Left kidney (tissue), 2 donors: Measurements from ENCODE around the gene CRACR2A. TPM values are rescaled to one million over a fixed set of nuclear protein-coding genes. Genes with fewer than 3 reads are reported as not detected.
A peak's percentile ranks its signal among the peaks of the same experiment; 100 is the strongest.

Experiments used
- DNase-seq: peaks from one replicate; pipeline ENCODE4 v3.0.0-alpha.2; 2013
- polyA plus RNA-seq: library from polyadenylated mRNA; unstranded; fragments of 120-200 nt; gene quantifications from one replicate; pipeline ENCODE4 v1.2.1, GENCODE V29; 2013; ENCODE audit not compliant: insufficient read length

The CRACR2A gene
- polyA plus RNA-seq, 1 donor = 2.0 TPM

DNA sequence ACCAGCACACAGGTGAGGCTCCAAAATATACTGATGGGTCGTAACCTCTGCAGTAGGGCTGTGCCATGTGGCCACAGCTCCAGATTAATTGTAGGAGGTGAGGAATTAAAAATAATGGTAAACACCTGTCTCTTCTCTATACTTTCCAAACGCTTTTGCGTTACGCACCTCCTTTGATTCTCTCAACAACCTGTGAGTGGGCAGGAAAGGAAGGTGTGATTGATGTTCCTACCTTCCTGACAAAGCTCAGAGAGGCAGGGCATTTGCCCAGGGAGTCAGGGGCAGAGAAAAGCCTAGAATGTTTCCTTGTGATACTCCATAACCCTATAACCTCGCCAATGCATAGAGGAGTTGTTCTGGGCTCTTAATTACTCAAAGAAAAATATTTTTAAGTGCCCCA, 137.0 kb downstream of the CRACR2A start:
- no peak for DNase-seq

DNA sequence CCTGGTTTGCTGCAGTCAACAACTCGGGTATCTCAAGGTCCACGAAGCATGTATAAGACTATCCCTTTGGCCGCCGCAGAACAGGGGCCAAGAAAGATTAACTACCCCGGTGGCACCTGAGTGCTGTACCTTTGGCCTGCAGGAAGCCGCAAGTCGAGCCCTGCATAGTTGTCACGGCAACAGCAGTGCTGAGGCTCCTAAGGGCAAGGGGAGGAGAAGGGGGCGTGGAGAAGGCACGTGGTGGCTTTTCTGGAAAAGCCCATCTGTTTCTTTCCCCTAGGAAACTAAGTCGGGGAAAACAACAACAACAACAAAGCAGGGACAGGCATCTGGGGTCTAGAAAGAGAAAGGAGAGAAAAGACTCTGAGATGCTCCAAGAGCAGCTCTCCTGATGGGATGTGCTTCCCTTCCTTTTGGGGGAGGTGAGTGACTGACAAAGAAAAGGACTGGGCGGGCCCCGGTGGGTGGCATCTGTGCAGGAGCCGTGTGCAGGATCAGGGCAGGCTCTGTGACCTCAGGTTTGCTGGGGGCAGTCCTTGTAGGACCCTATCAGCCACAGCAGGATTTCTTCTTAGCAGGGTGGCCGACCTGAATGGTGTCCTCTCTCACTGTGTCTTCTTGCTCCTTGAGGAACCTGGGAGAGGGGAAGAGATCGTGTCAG, 138.0 kb downstream of the CRACR2A start:
- peak; percentile 35 for DNase-seq

DNA sequence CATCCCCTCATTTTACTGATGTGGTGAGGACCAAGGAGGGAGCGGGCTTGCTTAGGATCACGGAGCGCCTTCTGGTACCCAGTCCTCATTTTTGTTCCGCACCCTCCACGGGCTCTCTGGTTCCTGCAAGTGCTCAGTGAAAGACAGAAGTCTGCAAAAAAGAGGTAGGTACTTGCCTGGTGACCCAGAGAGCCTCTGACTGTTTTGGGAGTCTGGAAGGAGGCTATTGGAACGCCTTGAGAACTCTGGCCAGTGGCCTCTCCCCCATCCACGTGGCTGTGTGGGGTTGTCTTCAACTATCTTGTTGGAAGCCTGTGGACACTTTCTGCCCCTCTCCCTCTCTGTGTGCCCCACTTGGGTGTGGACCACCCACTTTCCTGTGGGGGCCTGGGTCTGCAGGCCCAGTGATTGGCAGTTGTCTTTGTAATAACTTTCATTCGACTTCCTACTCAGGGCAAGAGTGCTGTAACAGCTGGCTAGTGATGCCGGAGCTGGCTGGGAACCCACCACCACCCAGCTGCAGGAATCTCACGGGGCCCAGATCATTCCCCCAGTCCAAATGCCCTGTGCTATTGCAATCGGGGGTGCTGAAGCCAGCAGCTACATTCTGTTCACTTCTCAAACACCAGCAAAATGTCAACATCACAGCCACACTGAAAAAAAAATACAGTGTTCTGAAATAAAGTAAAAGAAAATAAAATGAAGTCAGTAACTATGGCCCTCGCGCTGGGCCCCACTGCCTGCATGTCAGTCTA, 139.1 kb downstream of the CRACR2A start:
- no peak for DNase-seq

DNA sequence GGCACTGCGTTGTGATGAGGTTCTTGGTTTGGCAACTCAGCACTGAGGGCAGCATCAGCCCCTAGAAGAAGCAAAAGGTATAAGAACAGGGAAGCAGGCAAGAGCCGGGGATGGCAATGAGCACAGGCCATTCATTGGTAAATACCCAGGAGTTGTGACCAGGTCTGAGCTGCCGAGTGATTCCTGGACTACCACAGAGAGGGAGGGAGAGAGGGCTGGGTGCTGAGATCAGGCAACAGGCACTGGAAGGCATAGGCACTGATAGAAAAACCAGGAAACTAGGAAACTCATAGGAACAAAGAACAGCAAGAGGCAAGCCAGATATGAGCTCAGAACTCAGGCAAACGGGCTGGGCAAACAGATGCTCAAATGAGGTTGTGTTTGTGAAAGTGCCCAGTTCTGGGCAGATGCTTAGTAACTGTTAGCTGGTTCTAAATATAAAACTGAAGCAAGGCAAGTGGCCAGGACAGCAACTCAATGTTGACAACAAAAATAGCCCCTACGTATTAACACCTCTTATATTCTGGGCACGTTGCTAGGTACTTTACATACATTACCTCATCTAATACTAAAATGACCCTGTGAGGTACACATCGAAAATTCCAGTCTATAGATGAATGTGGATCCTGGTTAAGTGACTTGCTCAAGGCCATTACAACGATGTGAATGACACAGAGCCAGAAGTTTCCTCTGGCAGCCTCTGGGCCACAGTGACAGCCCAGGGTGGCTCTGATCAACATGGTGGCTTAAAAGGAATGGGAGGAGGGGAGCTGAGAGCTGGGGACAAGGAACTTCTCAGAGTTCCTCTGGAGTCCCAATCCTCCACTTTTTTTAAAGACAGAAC, 140.8 kb downstream of the CRACR2A start:
- DNase-seq = no peak

DNA sequence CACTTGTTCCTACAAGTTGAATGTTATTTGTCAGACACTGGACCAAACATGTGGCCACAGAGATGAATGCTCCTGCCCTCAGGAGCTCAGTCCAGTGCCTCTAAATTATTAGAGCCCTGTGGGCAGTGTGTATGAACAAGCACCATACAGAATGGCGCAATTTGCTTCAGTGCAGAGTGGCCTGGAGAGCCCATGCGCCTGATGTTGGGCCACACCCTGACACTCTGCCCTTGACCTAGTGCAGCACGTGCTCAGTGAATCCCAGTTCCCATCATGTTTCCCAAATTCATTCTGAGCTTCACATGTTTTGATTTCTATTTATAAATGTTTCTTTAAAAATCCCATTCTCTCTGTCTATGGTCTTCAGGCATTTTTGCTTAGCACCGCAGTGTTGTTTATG, 145.1 kb downstream of the CRACR2A start:
- DNase-seq = no peak

DNA sequence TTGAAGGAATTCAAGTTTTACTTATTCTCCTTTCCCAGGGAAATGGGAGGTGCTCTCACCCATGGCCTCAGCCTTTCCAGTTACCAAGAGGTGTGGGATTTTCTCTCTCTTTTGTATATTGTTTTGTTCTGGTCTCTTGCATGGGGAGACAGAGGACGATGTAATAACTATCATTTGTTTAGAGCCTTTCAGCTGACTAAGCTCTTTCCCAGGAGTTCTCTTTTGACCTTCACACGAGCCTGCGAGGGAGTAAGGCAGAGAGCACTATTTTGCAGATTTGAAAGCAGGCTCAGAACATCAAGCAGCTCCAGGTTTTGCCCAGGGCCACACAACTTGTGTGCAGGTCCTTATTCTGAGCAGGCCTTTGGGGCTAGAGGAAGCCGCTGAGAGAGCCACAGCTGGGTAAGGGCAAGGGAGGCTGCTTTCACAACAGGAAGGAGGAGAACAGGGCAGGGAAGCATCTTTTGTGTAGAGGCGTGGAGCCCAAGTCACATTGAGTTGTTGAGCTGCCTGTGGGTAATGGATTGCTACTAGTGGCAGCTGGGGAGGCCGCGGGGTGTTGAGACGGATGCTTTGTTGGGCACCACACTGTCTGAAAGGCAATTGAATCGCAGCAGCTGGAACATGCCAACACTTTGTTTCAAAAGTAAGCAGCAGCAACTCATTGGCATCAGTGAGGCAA, 145.7 kb downstream of the CRACR2A start:
- no peak for DNase-seq

DNA sequence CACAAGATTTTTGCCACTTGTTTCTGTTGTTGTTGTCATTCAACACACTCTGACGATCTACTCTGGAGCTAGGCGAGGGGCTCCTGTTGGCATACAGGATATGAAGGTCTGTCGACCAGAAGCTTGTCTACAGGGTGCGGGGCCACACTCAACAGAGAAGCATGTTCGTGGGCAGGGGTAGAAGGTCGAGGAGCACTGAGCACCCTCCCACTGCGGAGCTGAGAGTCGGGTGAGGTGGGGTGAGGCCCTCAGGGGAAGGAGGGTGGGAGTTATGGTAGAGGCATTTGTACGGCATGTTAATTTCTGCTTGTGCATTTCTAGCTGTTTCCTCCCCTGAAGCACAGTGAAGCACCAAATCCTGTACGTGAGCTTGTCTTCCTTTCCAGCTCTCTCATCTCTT, 146.8 kb downstream of the CRACR2A start:
- no peak for DNase-seq

DNA sequence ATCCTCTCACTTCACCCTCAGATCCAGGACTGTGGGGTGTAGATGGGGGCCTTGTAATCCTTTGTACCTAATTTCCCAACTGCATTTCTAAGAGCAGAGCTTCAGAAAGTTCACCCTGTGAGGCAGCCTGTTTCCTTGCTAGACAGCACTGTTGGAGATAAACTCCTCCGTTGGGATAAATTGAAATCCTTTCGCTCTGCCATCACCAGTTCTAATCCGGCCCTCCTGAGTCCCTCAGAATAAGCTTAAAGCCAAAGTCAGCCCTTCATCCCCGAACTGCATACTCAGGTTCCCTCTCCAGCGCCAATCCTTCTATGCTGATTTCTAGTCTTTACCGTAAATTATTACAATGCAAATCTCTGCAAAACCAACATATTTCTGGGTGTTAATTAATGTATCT, 147.2 kb downstream of the CRACR2A start:
- no peak for DNase-seq

DNA sequence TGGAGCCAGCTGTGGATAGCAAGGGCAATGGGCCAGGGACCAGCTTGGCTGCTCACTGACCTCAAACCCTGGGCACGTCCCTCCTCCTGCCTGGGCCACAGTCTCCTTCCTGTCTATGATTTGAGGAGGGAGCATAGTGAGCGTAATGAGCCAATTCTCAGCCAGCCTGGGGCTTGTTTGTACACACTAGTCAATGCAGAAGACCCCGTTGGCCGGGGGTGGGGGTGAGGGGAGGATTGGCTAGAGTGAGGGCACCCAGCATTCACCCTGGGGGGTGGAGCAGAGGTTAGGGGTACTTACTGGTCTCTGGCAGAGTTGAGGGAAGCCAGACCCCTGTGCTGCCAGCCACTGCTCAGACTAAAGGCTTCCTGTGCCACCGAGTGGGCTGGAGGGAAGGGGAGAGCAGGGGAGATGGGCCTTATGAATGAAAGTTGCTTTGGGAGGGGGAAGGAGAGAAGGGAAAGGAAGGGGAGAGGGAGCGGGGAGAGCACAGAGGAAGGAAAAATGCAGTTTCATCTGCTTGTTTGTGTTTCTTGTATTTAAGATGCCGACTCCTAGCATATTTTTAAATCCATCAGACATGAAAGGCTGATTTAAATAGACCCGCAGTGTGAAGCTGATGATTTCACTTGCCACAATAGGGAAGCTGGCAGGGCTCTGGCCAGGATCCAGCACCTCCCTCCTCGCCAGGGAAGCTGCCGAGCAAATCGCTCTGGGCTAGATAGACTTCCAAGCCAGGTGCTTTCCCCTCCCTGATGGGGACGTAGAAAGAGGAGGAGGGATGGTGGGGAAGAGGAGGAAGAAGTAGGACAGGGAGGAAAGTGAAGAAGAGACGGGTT, 147.9 kb downstream of the CRACR2A start:
- no peak for DNase-seq

DNA sequence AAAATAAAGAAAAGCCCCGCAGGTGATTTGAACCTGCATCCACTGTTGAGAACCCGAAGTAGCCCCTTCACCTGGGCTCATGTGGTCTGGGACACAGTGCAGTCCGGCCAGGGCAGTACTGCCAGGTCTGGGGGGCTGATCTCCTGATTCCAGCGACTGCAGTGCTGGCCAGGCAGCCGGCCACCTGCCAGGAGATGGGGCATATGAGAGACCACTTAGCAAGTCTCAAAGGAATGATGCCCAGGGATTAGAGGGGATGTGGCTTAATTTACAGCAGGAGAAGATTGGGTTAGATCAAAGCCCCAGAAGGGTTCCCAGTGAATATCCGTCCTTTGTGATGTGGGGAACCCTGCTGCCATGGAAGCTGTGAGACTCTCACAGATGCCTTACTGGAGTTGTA, 148.6 kb downstream of the CRACR2A start:
- no peak for DNase-seq

DNA sequence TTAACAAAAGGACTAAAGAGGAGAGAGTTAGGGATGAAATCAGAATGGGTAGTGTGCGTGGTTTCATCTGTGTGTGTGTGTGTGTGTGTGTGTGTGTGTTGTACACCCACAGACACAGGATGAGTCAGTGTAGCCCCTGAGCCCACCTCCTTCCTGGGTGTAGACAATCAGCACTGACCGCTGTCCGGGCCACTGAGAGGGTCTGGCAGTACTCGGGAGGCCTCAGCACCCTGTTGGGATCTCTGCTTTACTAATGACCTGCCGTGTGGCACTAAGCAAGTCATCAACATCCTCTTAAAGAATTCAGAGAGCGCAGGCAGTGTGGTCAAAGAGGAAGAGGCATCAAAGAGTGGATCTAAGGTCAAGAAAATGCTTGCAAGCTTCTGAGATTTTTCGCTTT, 149.3 kb downstream of the CRACR2A start:
- no peak for DNase-seq

DNA sequence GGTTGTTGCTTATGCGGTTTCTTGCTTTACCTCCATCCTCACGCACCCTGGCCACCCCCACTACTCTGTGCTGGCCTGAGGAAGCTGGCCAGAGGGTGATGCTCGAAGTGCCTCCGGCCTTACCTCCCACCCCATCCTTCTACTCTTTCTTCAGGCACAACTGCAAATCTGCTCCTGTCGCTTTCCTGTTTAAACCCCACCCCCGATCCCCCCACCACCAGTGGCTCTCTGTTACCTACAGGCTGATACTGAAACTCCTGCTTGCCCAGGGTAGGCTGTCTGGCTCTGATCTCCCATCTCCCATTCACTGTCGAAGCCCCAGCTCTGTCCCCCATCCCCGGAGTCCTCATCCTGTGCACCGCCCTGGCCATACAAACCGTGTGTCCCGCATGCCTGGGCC, 150.4 kb downstream of the CRACR2A start:
- no peak for DNase-seq

DNA sequence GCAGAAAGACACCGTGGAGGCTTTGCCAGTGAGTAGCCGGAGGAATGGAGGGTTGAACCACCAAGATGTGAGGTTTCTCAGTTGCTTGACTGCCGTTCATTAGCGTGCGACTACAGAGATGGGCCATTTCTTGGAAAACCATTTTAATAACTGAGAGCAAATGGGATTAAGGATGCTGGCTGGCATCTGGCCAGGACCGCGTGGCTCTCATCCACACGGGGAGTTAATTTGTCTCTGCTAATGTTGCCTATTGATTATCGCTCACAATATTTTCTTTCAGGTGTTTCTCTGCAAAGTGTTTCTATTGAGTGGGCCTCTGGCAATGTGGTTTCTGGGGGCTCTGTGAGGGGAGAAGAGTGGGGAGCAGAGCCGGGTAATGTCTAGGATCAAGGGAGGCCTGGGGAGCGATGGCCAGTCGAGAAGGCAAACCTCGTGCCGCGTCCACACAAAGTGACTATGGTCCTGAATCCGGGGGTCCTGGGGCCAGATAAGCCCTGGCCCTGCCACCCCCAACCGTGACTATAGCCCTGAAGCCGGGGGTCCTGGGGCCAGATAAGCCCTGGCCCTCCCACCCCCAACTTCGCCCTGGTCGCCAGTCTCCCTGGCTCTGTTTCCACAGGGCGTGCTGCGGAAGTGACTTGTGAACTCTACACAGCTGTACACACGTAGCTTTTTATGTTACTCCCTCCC, 151.3 kb downstream of the CRACR2A start:
- no peak for DNase-seq

DNA sequence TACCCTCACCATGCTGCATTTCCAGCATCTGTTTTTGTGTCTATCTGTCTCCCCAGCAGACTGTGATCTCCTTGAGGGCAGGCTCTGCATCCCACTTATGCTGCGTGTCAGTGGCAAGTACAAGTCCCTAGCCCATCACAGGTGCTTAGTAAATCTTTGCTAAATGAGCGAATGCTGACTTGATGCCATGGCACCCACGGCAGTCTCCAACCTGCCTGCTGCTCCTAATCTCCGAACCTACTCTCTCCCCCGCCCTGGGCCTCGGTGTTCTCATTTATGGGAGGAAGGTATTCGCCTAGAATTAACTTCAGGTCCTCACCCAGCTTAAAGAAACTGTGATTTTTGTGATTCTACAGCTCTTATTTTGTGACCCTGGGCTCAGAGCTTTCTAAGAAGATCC, 152.0 kb downstream of the CRACR2A start:
- no peak for DNase-seq

DNA sequence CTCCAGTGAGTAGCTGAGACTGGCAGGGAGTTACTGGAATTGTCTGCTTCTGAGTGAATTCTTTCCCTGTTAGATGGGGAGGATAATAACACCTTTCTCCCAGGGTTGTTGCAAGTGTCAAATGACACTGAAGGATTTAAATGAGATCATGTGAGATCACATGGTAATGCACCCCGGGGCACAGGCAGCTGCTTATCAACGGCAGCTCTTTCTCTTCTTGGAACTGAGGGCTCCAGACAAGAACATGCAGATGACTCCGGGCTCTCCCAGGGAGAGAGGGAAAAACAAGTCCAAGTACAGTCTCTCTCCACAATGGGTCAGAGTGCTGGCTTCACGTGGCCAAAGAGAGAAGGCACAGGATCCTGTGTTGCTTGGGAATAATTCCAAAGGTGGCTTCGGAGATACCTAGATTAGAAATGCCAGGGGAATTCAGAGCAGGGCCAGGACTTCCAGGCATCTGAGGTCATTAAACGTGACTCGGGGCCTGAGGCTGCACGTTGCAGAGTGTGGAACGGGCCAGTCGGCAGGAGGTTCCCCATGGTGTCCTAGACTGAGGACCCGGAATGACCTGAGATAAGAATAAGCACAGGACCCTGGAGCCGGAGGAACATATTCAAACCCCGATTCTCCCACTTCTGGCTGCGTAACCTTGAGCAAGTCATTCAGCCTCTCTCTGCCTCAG, 152.7 kb downstream of the CRACR2A start:
- no peak for DNase-seq

DNA sequence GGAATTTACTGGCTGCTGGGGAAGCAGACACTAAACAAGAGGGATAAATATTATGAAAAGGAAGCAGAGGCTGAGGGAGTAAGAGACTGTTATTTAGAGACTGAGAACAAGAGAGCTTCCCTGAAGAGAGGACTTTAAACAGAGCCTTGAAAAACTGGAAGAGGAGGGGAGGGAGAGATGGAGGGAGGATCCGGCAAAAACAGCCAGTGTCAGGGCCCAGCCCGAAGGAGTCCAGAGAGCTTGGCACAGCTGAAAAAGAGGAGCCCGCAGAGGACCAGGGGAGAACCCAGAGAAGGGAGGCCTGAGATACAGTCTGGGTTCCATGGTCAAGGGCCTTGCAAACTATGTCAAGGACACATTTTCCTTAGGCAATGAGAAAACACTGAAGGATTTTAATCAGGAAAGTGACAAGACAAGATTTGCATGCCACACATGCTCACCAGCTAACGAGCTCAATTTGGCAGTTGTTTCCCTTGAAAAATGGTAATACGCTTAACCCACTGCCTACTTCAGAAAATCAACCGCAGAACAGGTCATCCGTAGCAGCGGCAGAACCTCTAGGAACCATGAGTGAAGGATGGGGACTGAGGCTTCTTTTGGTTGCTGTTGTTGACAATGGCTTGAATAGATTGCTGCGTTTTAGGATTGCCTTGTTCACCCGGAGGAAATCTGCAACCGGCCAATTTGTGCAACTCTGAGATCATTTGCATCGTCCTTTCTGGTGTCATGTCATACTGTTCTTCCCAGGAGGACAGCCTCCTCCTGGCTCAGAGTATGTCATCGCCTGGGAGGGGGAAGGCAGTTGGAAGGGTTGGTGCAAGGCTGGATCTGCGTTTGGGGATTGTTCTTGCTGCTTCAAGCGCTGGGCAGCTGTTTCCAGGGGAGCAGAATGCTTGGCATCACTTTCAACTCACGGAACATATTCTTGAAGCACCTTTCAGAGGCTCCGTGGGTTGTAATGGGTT, 153.7 kb downstream of the CRACR2A start:
- DNase-seq = no peak

DNA sequence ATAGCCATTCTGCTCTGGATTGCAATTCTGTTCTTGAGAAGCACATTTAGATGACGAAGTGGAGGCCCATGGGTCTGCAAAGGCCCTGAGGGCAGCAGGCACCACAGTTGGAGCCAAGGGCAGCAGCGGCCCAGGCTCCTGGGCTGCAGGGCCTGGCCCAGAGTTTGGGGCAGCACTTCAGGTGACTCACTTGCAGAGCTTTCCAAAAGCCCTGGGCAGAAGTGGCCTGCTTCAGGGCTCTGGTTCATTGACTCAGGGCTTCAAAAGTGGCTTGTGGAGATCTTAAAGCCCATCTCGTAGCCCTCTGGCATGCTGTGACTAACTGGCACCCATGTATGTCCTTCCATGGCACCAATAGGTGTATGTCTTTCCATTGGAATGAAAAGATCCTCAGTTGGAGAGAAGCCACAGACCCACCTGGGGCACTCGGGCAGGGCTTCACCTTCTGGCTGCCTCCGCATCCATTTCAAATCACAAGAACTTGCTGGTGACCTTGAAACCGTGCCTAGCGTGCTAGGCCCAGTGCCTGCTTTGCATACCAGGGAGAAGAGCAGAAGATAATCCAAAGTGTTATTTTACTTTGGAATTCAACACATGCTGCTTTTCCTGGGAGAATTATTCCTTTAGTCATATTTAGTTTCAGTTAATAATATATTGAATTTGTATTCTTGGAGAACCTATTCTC, 155.2 kb downstream of the CRACR2A start:
- DNase-seq = no peak

DNA sequence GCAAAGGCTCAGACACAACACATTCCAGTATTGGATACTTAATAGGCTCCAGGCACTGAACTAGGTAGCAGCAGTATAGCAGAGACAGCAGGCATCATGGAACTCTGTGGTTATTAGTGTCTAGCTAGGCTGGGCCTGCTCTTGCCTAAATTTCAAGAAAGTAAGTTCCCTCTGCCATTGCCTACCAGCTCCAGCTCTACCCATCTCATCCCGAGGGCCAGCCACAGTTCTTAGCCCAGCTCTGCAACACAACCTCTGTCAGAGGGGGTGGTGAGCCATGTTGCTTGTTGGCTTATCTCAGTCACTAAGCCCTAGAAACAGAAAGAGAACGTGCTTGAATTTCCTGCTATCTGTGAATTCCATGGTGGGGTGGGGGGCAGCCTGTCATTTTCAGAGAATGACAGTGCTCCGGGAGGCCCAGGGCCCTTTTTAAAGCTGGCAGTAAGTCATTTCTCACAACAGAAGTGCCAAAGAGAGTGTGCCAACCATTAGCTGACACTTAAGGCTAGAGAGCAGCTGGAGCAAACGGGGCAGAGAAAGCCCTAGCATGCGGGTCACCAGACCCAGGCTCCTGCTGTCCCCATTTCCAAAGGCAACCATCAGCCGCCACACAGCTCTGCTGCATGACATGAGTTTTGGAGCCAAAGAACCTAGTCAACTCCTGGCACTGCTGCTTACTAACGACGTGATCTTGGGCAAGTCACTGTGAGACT, 156.1 kb downstream of the CRACR2A start:
- no peak for DNase-seq
